AG10803 (cell line): ENCODE measurements around the gene SAP30L.

Experiments used
- DNase-seq: peaks from one replicate; pipeline ENCODE4 v3.0.0; 2010; ENCODE audit warnings: low read depth
- H3K4me3 ChIP-seq: 2 replicates; pipeline ENCODE4 v1.5.1; 2011; ENCODE audit warnings: mild to moderate bottlenecking, low read length, control low read depth
- TF ChIP-seq, protein P1 (sequence below): conservative IDR thresholded peaks from 2 replicates; pipeline ENCODE4 v1.5.1; 2011; ENCODE audit warnings: mild to moderate bottlenecking, low read length, control low read depth, inconsistent platforms

The SAP30L gene

DNA sequence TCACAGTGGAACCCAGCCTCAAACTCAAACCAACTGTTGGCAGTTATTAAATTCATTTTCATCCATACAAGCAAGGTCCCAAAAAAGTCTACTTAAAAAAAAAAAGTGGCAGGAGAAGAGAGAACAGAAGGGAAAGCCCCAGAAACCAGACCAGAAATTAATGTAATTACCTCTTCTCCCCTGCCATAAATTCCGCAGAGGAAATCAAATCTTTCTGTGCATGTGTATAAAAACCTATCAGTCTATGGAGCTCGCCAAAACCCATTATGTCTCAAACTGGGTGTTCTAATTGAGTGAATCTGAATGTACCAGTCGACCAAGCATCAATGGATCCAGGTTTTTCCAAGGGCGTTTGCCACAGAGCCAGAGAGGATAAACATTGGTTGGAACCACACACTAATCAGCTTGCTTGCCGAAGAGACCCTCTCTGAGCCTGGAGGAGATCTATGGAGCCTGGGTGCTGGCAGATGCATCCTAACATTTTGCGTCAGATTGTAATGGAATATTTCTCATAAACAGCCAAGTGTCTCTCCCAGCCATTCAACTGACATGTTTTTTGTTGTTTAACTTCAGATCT is 40.1 kb downstream of the SAP30L start:
- TF ChIP-seq, protein P1, sequence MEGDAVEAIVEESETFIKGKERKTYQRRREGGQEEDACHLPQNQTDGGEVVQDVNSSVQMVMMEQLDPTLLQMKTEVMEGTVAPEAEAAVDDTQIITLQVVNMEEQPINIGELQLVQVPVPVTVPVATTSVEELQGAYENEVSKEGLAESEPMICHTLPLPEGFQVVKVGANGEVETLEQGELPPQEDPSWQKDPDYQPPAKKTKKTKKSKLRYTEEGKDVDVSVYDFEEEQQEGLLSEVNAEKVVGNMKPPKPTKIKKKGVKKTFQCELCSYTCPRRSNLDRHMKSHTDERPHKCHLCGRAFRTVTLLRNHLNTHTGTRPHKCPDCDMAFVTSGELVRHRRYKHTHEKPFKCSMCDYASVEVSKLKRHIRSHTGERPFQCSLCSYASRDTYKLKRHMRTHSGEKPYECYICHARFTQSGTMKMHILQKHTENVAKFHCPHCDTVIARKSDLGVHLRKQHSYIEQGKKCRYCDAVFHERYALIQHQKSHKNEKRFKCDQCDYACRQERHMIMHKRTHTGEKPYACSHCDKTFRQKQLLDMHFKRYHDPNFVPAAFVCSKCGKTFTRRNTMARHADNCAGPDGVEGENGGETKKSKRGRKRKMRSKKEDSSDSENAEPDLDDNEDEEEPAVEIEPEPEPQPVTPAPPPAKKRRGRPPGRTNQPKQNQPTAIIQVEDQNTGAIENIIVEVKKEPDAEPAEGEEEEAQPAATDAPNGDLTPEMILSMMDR = no peak
- no peak for DNase-seq

DNA sequence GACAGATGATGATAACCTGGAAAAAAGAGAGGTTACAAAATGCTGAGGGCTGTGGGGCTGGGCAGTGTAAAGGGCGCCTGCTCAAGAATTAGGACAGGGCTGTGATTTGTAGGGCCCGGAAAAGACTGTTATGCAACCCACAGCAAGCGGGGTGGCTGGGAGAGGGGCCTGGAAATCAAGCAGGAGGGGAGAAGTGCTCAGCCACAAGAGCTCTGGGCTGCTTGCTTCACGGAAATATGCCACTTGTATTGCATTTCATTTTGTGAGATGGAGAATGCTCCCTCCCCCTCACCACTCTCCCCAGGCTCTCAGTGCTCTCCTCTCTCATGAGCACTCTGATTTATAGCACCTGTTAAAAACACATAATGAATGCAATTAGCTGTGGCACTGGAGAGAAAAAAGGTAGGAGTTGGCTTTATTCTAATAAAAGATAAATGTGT is 40.6 kb downstream of the SAP30L start:
- no peak overlapping the region for H3K4me3 ChIP-seq
- TF ChIP-seq, protein P1 = no peak
- no peak for DNase-seq

More for the DNA sequence above, 40.1 kb downstream of the SAP30L start:
- no peak overlapping the region for H3K4me3 ChIP-seq

DNA sequence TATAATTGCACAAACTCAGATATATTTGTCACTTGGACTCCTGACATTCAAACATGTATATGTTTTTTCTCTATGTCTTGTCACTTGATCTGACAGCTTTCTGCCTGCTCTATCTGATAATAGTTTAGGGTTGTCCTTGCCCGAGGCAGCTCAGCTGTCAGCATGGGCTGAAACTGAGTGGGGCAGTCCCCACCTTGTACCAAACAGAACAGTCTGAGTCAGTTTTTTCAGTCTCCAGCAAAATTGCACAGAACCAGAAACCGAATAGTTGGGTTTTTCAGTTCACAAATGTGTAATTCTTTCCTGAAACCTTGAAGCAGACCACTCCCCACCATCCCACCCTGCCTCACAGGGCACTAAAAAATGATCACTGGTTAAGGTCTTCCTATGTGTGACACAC is 41.7 kb downstream of the SAP30L start:
- DNase-seq = no peak
- TF ChIP-seq, protein P1 = no peak

DNA sequence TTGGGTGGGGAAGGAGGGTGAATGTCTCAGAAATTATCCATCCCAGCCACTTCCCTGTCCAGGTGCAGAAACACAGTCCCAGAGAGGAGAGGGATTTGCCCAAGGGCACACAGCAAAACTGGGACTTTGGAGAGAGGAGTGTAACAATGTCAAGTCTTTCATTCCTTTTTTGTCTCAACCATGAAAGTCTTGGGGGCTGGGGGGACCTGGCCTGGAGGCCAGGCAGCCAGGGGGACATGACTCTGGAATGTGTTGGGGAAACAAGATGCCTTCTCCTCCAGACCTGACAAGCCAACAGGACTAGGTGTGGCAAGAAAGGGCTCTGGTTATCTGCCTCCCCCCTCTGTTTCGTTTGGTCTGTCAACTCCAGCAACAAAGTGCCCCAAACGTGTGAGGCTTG is 46.1 kb downstream of the SAP30L start:
- DNase-seq = no peak
- TF ChIP-seq, protein P1 = no peak
- no peak overlapping the region for H3K4me3 ChIP-seq

More for the DNA sequence above, 41.7 kb downstream of the SAP30L start:
- H3K4me3 ChIP-seq = no peak overlapping the region

DNA sequence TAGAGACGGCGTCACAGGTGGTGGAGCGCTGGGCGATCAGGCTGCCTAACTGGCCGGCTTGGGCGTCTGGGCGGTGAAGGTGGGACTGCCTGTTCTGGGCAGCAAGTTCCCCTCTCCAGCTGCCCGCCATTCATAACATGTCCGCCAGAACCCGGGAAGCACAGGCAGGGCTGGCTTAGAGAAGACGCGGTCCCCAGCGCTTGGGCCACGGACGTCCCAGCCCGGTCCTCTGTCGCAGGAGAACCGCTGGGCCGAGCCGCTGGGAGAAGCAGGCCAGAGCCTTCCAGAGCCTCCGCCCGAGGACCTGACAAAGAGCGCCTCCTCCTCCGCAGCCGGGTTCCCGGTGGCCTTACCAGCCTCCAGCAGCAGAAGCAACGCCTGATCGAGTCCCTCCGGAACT is 47.5 kb downstream of the SAP30L start:
- DNase-seq = no peak
- no peak overlapping the region for H3K4me3 ChIP-seq
- TF ChIP-seq, protein P1 = no peak

DNA sequence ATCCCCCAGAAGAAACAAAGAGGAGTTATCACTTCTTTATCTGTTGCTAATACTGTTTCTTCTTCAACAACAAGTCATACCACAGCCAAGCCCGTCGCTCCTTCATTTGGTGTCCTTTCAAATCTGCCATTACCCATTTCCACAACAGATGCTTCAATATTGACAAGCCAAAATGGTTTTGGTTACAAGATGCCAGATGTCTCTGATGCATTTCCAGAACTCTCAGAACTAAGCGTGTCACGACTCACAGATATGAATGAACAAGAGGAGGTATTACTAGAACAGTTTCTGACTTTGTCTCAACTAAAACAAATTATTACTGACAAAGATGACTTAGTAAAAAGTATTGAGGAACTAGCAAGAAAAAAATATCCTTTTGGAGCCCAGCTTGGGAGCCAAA is 48.2 kb downstream of the SAP30L start:
- TF ChIP-seq, protein P1 = no peak
- no peak for DNase-seq
- H3K4me3 ChIP-seq = no peak overlapping the region

DNA sequence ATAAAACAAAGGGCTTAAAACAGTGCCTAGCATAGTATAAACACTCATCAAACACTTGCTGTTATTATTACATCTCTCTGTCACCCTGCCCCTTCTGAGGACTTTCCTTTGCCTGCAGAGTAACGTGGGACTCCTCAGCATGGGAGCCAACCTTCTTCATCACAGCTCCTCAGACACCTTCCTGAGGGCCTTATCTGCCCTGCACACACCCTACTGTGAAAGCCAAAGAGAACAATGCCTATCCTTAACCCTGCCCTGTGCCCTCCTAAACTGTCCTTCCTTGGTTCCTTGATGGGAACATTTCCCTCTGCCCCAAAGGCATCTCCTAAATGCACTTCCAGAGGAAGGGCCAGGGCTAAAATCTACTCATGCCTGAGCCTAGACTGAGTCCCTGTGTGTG is 52.8 kb downstream of the SAP30L start:
- TF ChIP-seq, protein P1 = no peak
- H3K4me3 ChIP-seq = no peak overlapping the region
- DNase-seq = no peak
